Fibroblast of skin of left biceps (primary cell): ENCODE data around the gene OR51B4.
"Not testable (repeated sequence)": the region's sequence is repeated elsewhere in the genome, so short reads cannot be mapped to it uniquely, and the experiment has no call there.

Experiments used
- DNase-seq, 2 experiments: peaks; one replicate each; pipeline ENCODE4 v3.0.0-alpha.2; 2013; ENCODE audit warnings: low read depth in 2 of 2

Gene OR51B4

GRCh38 chr11:5274395-5274794 is 27.4 kb downstream of the OR51B4 start:
- no peak for DNase-seq

DNA sequence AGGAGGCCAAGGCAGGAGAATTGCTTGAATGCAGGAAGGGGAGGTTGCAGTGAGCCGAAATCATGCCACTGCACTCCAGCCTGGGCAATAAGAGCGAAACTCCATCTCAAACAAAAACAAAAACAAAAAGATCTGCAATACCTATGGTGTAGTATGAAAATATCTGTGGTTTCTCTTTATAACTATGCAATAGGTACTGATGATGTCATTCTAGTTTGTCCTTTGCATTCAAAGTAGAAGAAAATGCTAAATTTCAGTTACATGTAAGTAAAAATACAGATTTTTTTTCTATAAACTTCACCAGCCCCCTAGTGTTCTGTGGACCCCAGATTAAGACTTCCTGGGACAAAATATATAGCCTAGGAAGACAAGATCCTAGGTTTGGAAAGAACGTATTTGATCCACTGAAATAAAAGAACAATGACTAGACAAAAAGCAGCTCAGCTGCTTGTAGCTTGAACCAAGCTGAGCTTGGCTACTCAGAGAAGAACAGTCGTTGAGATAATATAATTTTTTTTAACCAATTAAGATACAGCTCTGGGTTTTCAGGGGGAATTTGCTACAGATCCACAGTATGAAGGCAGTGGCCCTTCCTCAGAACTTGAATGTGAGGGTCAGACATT is 29.2 kb downstream of the OR51B4 start:
- no peak for DNase-seq

- DNase-seq, result no peak
These were observed 32.0 kb downstream of the OR51B4 start, which contains the start of gene HBE1 for GRCh38 chr11:5269715-5270147. Gene HBE1 (minus strand): TSS chr11:5269945. CDS start chr11:5269890, 55 bp downstream.

GRCh38 chr11:5267033-5267563 is 34.6 kb downstream of the OR51B4 start:
- no peak for DNase-seq

GRCh38 chr11:5266609-5267008 is 35.1 kb downstream of the OR51B4 start:
- no peak for DNase-seq

GRCh38 chr11:5265832-5266231 is 35.9 kb downstream of the OR51B4 start:
- DNase-seq, result no peak

- no peak for DNase-seq
These were observed 43.0 kb downstream of the OR51B4 start for GRCh38 chr11:5258543-5259262.

- DNase-seq, result no peak
These were observed 44.5 kb downstream of the OR51B4 start for GRCh38 chr11:5257296-5257695.

DNA sequence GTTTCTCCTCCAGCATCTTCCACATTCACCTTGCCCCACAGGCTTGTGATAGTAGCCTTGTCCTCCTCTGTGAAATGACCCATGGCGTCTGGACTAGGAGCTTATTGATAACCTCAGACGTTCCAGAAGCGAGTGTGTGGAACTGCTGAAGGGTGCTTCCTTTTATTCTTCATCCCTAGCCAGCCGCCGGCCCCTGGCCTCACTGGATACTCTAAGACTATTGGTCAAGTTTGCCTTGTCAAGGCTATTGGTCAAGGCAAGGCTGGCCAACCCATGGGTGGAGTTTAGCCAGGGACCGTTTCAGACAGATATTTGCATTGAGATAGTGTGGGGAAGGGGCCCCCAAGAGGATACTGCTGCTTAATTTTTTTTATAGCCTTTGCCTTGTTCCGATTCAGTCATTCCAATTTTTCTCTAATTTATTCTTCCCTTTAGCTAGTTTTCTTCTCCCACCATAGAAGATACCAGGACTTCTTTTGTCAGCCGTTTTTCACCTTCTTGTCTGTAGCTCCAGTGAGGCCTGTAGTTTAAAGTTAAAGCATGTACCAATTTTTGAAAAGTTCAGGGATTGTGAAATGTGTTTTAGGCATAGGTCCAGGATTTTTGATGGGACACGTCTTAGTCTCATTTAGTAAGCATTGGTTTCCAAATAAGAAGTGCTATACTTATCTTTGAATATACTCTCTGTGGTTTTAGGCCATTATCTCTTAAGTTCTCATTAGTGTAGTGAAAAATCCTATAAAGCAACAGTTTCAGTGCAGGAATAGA is 46.9 kb downstream of the OR51B4 start, which contains the start of gene HBG2:
Gene HBG2 (minus strand): TSS at position 136 of the 768 bp plus-strand sequence. CDS start 53 bp downstream, at position 83.
- not testable (repeated sequence) for DNase-seq

DNA sequence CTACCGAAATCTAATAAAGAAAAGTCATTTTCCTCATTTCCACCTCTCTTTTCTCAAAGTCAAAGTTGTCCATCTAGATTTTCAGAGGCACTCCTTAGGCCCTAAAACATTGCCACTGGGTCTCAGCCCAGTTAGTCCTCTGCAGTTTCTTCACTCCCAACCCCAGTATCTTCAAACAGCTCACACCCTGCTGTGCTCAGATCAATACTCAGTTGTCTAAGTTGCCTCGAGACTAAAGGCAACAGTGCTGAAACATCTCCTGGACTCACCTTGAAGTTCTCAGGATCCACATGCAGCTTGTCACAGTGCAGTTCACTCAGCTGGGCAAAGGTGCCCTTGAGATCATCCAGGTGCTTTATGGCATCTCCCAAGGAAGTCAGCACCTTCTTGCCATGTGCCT is 47.7 kb downstream of the OR51B4 start:
- not testable (repeated sequence) for DNase-seq

- DNase-seq, result not testable (repeated sequence)
These were observed 48.3 kb downstream of the OR51B4 start for GRCh38 chr11:5253440-5253839.

DNA sequence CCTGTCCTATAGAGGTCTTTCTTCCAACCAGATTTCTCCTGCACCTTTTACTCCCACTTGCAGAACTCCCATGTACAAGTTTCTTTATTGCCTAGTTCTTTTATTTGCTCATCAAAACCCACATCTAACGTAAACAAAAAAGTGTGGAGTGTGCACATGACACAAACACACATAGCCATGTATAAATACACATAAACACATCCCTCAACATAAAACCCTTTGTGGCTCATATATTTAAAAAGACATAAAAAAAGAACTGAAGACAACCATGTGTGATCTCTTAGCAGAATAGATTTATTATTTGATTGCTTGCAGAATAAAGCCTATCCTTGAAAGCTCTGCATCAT is 48.9 kb downstream of the OR51B4 start:
- no peak for DNase-seq

GRCh38 chr11:5252192-5252918 is 49.4 kb downstream of the OR51B4 start:
- DNase-seq, result no peak

DNA sequence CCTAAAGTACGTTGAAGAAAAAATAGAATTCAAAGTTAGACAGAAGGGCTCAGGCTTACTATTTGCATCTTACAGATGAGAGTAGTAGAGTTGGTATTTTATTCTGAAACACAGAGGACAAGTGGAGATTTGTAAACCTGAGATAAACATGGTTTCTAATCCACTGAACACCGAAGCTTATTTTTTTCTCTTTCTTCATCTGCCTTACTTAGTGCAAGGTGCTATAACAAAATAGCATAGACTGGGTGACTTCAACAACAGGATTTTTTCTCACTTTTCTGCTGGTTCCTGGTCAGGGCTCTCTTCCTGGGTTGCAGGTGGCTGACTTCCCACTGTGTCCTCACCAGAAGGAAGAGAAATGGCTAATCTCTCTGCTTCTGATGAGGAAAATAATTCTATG is 50.0 kb downstream of the OR51B4 start:
- DNase-seq, result no peak
